G401 (cell line): Measurements from ENCODE around the gene PIP5K1B. TPM values are rescaled to one million over a fixed set of nuclear protein-coding genes. Genes with fewer than 3 reads are reported as not detected.

Experiments used
- DNase-seq: peaks from one replicate; pipeline ENCODE4 v3.0.0-alpha.2; 2015; ENCODE audit warnings: low spot score
- in situ Hi-C: cut with HindIII; loops from 2 replicates; pipeline ENCODE4 v1.10.0; 2016; ENCODE audit warnings: low sequenced_read_pairs, mixed read lengths
- total RNA-seq: library from RNA; depleted of rRNA; stranded (reverse); fragments of >200 nt; shearing (Covaris generic); gene quantifications from 2 replicates; pipeline ENCODE4 v1.2.3, GENCODE V29; 2014

Gene PIP5K1B
- total RNA-seq, 1 experiment from 2014 or later, result not detected

DNA sequence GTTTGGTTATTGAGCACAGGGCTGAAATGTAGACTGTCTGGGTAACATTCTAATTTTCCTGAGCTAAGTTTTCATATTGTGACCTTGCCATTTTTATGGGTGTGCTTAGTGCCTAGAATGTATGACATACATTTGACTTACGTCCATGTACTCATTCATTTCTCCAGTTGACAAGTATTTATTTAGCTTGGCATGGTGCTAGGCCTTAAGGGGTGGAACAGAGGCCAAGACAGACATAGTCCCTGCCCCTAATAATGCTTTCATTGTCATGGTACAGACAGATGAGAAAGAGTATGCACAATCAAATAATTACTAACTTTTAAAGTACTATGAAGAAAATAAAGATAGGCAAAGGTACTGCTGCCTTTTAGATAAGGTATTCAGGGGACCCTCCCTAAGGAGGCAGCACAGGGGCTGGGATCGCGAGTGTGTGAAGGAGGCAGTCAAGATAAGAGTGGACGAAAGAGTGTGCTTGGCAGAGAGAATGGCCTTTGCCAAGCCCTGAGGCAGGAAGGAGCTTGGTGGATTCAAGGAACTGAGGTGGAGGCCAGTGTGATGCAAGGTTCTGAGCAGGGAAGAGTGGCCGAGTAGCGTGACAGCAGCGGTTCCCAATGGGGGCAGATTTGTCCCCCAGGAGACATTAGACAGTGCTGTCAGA is 128.0 kb downstream of the PIP5K1B start:
- no peak for DNase-seq
- in situ Hi-C loops, result no loop called here

DNA sequence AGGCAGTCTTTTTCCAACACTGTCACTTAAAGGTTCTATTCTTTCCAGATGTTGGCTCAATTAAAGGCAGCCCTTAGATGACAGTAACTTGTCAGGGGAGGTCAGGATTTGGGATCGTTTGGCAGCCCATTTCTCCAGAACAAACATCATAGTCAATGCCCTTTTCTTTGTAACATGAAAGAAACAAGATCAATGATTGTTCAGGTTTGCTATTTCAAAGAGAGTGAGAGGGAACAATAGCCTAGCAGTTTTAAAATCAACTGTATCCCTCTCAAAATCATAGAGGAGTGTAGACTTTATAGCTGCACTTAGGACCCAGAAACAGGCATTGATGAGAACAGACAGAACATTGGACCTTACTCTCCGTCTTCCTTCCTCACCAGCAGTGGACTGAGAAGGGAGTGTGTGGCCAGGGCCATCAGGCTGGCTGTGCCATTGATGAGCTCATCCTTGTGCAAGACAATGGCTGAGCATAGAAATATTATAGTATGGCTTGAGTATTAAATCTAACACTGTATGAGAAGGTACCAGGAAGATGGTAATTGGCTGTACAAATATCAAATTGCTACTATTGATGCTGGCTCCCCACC is 130.0 kb downstream of the PIP5K1B start:
- in situ Hi-C loops, result no loop called here
- DNase-seq, result no peak

DNA sequence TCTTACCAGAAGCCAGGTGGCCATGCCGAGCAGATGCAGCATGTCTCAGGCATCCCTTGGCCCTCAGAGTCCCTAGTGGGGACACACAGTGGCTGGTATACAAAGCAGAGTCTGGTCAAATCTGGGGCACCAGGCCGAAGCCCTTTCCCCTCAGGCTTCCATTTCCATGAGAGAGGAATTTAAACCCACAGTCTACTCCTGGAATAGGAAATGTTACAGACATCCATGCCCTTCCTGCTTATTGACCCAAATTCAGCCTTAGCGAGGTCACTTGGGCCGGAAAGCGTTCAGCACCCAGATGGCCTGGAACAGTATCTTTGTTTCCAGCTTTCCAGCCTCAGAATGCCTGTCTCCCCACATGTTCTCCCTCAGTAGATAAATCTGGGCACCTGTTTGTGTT is 131.7 kb downstream of the PIP5K1B start:
- in situ Hi-C loops, result no loop called here
- DNase-seq, result peak; percentile 52

DNA sequence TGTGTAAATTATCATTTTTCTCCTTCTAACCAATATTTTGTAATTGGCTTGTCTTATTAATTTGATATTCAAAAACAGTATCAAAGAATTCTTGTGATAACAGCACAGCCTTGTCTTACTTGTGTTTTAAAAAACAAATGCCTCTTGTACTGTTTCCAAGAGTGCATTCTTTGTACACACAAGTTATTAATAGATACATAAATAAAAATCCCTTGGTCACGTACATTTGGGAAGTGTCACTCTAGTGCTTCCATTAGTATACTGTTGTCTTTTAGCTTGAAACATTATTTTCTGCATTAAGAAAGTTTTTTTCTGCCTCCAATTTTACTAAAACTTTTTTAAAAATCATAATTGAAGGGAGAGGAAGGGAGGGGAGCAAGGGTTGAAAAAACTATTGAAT is 133.2 kb downstream of the PIP5K1B start:
- in situ Hi-C loops, result no loop called here
- no peak for DNase-seq

DNA sequence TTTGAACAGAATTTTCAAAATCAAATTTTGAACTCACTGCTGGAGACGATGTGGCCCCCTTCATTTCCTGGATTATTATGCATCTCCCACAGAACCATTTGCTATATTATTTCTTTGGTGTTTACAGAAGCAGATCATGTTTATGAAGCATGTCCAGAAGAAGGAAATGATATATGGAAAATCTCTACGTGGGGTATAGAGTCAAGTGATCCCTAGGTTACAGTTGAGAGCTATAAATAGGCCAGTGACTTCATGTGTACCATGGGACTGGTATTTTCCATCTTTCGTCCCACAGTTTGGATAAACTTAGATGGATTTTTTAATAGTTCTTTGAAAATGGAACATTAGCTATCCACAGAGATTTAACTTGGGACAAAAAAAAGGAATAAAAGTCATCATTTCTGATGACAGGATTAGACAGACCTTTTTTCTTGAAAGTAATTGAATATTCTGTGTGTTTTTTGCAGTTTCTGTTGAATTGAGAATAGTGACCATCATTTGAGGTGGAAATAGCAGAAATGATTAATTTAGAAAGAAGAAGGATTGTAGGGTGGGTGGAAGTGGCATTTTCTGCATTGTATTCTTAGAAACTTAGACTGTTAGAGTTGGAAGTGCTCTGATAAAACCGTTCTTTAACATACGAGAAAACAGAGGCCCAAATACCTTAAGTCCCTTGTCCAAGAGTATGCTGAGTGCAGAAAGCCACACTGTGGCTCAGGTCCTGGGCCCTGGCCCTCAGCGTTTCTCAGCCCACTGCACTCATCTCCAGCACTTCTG is 136.4 kb downstream of the PIP5K1B start:
- in situ Hi-C loops, result no loop called here

DNA sequence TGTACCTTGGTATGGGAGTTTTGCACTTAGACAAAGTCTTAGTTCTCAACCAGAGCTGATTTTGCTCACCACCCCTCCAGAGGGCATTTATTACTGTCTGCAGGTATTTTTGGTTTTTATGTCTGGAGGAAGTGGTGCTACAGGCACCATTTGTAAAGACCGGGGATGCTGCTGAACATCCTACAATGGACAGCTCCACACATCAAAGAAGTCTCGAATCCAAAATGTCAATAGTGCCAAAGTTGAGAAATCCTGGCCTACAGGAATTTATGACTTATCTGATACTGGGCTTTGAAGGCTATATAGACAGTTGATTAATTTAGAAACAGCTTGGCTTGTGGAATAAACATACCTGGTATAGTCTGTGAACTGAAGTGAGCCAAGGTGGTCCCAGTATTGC is 137.5 kb downstream of the PIP5K1B start:
- DNase-seq, result no peak
- in situ Hi-C loops, result no loop called here

More for the DNA sequence above, 136.4 kb downstream of the PIP5K1B start:
- DNase-seq, result no peak

DNA sequence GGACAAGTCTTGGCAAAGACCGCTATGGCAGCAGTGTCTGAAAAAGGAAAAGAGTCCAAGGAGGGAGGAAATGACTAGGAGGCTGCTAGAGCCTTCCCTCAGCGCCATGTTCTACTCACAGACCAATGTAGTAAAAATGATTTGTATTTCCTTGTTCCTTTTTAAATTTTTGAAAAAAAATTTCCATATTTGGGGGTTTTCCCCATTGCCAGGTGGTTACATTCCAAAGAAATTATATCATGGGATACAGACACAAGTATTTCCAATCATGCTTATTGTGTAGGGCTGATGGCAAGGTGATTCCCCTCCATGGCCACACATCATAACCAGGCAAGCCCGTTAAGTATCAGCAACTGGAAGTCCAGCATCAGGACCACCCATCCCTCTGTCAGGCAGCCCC is 138.2 kb downstream of the PIP5K1B start:
- in situ Hi-C loops, result no loop called here
- no peak for DNase-seq

DNA sequence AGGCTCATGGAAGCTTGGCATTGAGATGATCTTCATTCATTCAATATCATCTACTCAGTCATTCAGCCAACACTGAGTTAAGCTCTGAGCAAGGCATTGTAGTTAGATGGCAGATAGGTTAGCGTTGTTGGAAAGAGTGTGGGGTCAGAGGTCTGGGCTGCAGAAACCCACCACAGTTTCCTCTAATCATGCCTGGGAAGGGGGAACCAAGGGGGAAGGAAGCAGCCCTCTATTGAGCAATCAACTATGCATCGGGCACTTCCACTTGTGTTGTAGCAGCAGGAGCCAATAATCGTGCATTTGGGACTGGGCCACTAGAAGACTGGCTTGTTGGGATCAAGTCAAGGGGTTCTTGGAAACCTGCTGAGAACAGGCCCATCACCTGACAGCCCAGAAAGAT is 139.1 kb downstream of the PIP5K1B start:
- in situ Hi-C loops, result no loop called here
- DNase-seq, result no peak

DNA sequence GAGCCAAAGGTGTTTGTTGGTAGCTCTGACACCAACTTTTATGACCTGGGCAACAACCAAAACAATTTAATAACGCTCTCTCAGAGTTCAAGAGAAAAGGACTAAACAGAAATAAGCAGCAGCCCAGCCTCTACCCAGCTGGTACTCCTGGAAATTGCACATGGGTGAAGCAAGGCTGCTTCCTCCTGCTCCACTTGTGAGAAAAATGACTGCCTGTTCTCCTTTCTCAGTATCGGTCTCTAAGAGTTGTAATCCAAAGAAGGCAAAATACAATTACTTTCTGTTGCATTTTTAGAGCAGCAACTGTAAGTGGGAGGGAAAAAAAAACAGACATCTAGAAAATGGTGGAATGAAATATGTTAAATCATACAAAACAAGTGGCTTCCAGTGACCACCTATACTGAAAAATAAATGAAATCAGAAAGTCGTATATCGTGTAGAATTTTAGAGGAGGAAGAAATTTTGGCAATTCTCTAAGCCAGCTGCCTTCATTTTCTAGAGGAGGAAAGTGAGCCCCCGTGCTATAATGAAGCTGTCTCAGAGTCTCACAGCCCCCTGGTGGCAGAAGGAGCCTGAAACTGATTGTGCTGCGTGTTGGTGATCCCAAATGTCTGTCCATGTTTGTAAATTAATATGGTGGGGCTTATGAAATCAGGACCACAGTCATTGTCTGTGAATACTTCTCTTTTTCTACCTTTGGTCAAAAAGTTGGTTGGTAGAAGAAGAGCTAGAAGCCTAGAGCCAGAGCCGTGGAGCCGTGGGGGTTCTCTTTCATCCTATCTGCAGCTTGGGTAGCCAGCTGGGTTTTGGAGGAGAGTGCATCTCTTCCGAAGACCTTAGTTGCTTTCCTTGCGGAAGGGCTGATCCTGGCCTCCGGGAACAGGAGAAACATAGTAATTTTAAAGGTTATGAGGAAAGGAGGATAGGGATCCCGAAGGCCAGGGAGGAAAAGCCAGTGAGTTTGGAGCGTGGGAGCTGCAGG is 139.9 kb downstream of the PIP5K1B start:
- DNase-seq, result peak; percentile 39
- in situ Hi-C loops, result no loop called here

DNA sequence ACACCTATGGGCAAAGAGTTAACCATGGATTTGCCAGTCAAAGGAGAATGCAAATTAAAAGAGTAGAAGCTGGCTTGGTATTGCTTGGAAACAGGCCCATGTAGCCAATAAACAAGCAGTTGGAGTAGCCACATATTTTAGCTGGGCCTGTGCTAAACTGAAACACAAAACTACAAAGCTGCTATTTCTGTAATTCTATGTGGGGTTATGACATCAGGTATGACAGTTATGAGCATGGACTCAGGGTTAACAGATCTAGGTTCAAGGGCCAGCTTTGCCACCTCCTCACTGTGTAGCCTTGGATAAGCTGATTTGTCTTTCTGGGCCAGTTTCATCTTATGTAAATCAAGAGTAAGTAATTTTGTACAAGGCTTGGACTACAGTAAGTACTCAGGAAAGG is 142.7 kb downstream of the PIP5K1B start:
- in situ Hi-C loops, result no loop called here
- DNase-seq, result no peak

DNA sequence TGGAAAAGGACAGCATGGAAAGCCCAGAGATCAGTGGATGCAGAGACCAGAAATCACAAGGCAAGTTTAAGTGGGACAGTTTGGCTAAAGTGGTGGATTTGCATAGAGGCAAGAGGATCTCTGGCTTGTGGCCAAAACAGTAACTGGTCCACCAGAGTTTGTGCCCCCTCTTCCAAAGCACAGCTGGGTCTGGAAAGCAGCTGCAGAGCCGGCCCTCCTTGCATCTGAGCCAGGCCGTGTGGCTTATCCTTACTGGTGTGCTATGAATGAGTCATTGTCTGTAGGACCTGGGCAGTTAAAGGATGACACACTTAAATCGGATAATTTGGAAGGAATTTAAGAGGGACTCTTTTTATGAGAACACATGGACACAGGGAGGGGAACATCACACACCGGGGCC is 146.6 kb downstream of the PIP5K1B start:
- in situ Hi-C loops, result no loop called here

DNA sequence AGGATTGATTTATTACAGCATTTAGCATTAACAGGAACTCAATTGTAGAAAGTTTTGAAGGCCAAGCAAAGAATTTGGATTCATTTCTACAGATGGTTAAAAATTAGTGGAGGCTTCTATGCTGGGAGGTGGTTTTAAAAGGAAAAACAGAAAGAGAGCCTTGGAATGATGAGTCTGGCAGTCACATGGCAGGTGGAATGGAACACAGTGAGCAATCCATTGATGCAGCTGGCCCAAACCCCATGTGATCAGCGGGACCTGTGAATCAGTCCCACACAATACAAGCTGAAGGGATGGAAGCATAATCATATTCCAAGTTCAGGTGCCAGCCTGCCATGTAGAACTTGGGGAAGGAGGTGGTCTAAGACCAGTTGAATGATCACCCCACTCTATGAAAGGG is 147.9 kb downstream of the PIP5K1B start:
- no peak for DNase-seq
- in situ Hi-C loops, result no loop called here

More for the DNA sequence above, 146.6 kb downstream of the PIP5K1B start:
- no peak for DNase-seq

DNA sequence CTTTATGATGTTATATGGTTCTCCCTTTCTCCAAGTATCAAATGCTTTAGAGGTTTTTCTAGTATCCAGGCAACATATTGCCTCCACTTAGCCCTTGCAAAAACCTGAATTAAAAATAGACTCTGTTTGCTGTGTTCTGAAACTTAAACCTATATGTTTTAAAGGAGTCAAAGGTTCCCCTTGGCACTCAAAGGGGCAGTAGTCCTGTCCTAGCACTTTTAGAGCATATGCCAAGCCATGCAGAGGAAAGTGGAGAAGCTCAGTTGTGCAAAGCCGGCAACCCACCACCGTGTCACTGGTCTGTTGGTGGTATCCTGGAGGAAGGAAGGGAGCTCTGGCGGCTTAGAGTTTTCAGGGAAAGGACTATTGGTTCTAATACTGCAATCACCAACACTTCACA is 154.3 kb downstream of the PIP5K1B start:
- no peak for DNase-seq
- in situ Hi-C loops, result no loop called here

DNA sequence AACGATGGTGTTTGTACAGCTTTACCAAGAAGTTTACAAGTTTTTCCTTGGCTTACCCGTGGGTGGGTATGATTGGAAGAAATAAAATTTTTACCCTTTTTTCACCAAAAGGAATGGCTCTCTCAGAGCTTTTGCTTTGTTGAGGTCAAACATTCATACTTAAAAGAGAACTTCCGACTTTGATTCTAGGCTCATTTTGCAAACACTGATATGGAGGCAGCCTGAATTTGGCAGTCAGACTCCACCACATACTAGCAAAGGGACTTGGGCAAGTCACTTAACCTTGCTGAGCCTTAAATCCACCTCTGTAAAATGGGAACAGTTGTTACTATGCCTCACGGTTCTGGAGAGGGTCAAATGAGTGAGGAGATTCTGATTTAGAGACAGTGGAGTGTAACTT is 155.4 kb downstream of the PIP5K1B start:
- in situ Hi-C loops, result no loop called here
- no peak for DNase-seq

DNA sequence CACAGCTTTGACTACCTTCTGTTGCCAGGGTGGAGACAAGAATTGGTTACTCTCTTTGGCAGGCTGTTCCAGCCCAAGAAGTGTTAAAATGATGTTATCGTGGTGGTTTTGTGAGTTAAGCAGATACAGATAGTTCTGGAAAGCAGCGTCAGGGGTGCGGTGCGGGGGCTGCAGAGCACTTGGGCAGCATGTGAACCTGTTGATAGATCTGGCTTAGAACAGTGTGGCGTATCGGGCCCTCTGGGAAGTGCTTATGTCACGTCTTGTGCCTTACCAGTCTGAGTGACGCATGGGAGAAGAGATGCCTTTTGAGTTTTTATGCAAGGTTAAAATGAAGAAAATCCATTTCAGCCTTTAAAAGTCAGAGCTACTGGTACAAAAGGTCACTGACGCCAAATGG is 156.4 kb downstream of the PIP5K1B start:
- in situ Hi-C loops, result no loop called here
- DNase-seq, result no peak

DNA sequence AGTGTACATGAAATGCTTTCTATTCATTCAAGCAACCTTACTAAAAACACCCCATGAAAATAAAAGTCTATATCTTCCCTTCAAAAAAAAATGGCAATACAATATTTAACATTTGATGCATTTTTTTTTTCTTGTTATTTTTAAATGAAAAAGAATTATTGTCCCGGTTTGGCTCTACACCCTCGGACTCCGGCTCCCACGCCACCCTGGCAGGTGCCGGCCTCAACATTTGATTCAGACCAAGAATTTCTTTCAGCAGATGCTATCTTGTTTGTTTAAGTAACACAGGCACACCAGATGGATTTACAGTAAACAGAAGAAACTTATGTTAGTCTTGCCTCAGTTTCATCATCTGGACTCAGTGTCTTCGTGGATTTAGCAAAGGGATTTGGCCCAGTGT is 162.0 kb downstream of the PIP5K1B start:
- no peak for DNase-seq
- in situ Hi-C loops, result no loop called here

DNA sequence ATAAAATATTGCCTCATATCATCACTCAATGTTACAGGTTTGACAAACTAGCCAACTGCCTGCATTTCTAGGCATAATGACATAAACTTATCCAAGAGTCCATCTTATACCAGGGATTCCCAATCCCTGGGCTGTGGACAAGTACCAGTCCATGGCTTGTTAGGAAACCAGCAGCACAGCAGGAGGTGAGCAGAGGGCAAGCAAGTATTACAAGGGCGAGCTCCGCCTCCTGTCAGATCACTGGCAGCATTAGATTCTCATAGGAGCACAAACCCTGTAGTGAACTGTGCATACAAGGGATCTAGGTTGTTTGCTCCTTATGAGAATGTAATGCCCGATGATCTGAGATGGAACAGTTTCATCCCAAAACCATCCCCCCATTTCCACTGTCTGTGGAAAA is 164.0 kb downstream of the PIP5K1B start:
- in situ Hi-C loops, result no loop called here
- no peak for DNase-seq

DNA sequence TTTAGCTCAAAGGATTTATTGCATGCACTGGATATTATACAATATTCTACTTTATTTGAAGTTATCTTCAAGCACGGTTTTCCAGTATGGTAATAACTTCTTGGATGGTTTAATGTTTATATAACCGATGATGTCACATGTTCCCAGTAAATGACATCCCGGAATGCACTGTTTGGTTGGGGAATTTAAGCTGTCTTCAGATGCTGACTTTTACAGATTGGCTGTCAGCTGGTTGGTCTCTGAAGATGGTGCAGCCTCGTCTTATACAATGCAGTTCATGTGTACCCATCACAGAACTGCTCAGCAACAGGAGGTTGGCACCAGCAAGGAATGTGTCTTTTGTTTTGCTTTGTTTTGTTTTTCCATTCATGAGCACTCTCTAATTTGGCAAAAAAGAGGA is 165.0 kb downstream of the PIP5K1B start:
- in situ Hi-C loops, result no loop called here
- DNase-seq, result no peak

DNA sequence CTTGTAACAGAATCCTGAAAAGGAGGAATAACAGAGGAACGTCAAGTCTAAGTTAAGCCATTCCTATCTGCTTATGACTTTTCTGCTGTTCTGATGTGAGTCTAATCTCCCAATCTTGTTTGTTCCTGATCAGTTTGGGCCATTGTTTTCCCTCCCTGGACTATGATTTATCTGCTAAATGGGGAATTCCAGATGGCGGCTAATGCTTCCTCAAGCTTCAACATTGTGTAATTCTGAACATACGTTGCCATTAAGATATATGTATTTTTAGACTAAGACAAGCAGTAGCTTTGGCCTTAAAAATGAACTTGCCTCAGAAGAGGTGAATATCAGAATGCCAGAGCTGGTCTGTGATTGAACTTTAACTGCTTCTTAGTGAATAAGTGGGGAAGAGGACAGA is 166.2 kb downstream of the PIP5K1B start:
- no peak for DNase-seq
- in situ Hi-C loops, result no loop called here
